Stimulated activated CD4-positive, alpha-beta T cell treated with anti-CD3 and anti-CD28 coated beads, Interleukin-1b, Interleukin-23, amount 100 ng/mL, for 48 hours (primary cell): ENCODE measurements around the gene CTNNA2.

ENCODE experiments used
- DNase-seq: peaks from one replicate; pipeline ENCODE4 v3.0.0-alpha.2; 2020

CTNNA2 gene

DNA sequence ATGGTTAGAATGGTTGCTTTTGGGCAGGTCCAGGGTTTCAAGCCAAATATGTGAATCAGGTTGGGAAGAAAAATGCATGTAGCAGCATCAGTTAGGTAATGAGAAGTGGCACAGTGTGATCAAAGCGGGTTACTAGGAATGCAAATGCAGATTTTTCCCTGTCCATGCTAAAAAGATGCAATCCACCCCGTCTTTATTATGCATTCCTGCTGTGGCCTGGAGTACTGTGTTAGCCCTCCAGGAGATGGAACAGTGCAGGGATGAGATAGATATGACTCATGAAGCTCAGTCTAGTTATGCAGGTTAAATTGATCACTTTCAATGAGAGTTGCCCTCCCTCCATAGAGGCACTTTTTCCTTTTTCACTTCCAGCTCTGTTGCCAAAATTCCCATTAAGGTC is 283.8 kb downstream of the CTNNA2 start:
- no peak for DNase-seq

DNA sequence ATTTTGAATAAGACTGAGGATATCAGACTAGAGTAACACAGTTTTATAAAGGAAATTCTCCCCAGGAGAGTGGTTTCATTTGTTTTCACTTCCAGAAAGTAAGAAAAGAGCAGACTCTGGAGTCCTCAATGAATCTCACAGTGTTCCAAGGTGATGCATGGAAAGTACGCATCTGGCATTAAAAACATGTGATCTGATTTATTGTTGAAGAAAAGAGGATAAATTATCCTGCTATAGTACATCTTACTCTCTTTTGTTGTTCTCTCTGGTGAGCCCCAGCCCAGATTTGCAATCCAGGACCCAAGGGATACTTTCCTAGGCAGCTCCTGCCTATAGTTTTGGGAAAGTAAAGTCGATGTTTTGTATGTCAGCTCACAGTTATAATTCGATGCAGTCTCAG is 285.9 kb downstream of the CTNNA2 start:
- DNase-seq = no peak

DNA sequence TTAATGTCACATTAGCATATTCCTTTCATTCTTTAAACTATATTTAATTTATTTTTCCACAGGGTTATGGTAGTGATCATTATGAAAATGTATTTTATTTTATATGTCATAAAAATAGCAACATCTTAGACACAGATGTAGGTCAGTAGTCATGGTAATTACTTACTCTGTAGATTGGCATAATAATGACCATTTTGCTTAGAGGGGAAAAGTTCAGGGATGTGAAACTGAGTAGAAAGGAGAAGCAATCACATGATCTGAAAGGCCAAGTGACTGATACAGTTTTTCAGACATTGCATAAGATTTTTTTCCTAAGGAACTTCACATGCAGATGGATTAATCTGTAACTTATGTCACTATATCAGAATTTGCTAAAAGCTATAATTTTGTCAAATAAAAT is 286.9 kb downstream of the CTNNA2 start:
- DNase-seq = no peak

DNA sequence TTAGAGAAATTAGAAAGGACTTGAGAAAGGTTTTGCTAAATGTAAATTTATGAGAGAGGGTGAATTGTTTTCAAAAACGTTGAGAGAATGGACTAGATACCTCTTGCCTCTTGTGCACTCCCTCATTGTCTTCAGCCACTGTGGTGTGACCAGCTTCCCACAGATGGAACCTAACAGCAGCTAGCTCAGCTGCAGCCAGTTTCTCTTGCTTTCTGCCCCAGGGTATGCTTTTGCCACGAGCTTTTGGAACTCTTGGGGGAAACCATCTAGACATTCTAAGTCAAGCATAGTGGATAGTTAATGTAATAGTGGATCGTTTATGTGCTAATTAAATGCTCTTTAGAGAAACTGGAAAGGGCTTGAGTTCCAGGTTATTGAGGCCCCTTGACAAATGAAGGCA is 288.2 kb downstream of the CTNNA2 start:
- no peak for DNase-seq

DNA sequence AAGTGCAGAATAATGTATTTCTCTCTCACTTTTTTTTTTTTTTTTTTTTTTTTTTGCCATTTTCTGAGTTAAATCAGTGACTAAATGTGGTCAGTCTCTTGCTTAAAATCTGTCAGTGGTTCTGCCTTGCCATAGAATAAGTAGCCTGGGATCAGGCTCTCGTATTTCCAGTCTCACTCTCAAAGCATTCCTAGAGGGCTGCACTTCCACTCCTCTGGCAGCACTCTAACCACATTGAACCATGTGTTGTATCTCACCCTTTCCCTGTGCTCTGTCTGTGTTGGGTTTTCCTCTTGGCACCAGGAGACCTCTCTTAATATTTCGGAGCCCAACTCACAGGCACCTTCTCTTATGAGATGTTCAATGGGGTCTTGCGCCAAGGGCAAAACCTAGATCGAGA is 304.4 kb downstream of the CTNNA2 start:
- DNase-seq = no peak

DNA sequence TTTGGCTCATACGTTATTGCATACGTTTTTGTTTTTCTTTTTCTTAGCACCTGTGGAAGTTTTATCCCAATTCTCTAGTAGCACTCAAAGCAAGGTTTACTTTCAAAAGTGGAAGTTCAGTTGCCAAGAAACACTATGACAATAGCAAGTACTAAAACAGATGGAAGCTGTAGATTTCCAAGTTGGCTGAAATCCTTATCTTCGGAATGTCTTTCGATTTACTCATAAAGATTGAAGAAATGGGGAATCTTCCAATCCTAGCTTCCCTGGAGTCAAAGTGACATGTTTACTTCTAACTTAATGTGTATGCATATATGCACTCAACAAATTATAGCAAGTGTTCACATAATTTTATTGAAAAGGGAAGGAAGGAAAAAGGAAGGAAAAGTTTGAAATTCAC is 307.4 kb downstream of the CTNNA2 start:
- DNase-seq = no peak

DNA sequence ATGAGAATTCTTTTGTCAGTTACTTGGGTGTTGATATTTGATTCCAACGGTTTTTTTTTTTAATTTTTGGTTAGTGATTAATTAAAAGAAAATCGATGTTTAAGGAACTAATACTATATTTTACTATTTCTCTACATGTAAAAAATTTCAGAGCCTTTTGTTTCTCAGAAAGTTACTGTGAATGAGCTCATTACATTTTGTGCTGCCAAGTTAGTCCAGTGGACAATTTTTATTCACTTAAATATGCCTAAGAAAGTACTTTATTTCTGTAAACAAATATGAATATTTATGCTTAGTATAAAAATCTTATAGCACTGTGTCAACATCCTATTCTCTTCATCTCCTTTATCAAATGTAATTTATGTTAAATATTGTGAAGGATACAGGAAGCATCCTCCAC is 309.3 kb downstream of the CTNNA2 start:
- no peak for DNase-seq

DNA sequence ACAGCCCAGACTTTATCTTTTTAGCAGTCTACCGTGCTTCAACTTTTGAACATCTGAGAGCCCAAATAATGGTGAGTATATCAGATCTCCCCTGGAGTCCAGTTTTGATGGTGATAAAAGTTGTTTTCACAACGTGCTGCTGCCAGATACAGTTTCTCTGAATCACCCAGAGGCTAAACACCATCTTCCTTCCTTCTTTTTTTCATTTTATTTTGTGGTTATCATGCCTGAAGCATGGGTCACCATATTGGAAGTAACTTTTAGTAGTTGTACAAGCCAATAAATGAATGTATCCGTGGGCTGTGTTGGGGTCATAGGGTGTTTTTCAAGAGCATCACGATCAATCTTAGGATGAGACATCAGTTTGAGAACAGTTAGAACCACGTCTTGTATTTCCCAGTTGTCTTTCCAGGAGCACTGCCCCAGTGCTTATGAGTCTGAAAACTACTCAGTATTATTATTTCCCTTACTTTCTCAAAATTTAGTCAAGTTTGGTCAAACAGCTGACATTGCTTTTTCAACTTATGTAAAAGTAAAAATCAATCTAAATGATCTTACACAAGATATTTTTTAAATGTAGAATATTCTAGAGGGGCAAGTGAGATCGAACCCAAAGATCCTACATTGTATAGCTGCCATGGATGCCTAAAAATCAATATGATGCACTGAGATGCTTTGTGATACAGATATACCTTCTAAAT is 311.4 kb downstream of the CTNNA2 start:
- no peak for DNase-seq

DNA sequence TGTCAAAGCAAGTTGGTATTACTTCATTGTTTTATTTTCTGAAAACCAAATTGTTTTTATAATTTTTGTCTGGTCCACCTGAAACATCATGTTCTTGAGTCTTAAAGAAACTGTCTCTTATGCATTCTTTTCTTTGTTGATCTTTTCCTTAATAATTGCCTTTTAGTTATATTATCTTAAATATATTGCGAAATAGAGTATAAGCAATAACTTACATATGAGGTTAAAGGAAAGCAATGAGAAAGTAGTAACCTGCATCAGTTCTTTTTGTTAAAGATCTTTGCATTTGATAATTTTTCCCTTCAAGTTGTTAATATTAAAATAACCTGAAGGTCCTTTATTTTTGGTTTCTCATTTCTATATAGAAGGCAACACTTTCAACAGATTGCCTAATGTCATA is 315.0 kb downstream of the CTNNA2 start:
- DNase-seq = no peak

DNA sequence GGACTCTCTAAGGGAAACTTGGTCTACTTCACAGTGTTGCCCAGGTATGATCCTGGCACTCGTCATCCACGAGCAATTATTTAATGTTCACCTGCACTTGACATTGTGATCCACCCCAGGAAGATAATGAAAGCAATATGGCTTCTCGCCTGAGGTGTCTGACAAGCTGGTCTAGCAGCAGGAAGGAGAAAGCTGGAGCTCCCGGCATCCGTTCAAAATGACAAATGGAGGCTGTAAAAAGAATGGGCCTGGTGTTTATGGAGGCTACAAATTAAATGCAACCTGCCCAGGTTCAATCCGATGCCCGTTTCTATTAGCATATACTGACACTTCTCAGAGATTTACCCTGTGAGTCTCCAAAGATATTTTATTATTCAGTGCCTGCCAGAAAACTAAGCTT is 317.6 kb downstream of the CTNNA2 start:
- no peak for DNase-seq

DNA sequence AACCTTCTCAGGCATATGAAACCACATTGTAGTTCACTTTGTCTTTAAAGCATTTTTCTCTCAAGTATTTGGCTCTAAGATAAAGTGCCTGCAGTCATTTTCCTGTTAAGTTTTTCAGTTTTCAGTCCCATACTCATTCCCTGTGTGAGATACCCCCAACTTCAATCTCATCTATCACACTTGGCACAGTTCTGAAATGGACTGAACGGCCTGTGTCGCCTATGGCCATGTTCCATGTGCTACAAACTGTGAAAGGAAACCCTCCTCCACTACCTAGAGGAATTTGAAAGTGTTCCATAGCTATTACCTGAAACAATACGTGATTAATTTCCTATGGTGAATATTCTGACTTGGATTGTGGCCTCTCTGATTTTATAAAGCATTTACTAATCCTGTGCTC is 319.1 kb downstream of the CTNNA2 start:
- DNase-seq = no peak

DNA sequence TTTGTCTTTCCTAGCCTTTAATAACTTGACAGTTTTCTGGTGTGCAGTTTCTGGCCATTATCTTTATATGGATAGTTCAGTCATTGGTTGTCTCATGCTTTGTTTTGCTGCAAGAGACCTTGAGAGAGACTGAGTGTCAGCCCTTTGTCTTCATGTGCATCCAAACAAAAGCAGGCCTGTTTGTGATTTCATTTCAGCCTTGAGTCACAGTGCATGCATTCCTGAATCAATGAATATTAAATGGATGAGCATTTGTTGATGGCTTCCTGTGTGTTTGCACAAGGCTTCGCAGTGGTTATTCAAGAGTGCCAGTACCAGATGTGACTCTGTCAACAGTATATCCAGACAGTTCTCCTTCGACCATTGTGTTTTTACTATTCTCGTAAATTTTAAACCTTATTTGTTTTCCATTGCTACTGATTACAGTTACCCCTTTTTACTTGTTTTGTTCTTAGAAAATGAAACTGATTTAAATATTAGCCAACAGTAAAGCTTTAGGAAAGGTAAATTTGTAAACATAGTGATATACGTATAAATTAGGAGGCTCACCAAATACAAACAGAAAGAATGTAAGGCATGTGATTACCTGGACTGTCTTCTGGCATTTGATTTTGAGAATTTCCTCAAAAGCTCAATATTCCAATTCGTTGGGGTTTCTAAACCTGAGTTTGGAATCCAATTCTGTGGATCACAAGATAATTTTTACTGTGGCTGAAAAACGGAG is 319.8 kb downstream of the CTNNA2 start:
- DNase-seq = no peak

DNA sequence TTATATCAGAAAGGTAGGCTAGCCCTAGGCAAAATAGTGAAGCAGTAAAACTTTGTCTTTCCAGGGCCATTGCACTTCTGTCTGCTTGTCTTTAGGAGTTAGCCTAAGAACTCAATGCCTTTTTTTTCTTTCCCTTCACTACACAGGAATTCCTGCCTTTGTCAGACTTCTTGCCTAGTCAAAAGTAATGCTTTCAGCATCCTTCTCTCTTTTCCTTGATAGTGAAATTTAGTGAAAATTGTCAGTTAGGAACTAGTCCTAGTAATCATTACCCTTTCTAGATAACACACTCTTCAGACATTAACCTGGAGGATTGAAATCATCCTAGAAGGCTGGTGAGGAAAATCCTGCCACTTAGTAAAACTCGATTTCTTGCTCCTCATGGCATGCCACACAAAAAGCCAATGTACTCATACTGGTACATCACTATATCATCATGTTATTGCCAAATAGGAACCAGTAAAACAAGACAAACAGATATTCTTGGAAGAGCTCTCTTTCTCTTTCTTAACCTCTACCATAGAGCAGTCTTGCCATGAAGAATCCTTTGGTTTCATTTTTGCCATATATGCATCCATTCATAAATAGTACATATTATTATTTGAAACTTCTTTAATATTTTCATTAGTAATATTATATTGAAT is 320.5 kb downstream of the CTNNA2 start:
- DNase-seq = no peak

DNA sequence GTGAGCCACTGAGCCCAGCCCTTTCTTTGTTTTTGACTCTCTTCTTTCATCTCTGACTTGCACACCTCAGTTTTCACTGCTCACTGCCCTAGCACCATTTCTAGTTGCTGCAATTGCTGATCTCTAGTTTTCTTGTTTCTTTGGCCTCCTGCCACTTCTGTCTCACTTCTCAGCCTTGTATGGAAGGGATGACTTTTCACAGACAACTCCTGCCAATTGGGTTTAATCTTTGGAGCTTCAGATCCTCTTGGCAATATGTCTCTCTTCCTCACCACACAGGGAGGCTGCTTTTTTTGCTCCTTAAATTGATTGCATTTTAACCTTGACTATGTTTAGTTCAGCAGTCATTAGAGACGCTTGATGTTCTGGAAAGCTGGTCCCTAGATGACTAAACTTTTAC is 323.1 kb downstream of the CTNNA2 start:
- no peak for DNase-seq

DNA sequence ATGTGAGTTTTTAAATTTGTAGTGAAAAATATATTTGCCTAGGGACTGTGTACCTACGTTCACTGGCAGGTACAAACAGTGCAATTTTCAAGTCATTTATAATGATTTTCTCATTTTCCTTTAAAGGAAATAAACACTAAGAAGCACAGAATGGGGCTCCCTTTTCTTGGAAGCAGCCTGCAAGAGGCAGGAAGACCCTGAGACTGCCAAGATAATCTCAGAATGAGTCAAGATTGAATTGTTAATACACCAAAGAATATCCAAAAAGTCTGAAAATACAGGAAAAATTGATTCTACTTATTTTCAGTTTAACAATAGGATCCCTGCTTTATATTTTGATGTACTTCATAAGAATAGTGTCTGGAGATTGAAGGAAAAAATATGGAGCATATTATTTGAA is 331.2 kb downstream of the CTNNA2 start:
- DNase-seq = no peak

DNA sequence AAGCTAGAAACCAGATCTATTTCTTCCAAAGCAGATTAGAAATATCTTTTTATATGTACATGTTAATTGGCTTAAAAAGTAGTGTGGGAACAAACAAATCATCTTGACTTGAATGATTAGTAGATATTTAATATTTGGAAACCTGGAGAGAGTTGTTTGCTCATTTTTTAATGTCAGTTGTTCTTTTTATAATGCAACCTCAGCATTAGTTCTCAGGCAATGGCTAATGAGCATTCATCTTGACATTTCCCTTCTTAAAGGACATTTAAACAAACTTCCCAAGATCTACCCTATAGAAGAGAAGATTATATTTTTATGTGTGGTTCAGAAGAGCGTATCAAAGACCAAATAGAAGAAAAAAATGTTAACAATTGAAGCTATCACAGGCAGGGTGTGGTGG is 334.0 kb downstream of the CTNNA2 start:
- DNase-seq = no peak

DNA sequence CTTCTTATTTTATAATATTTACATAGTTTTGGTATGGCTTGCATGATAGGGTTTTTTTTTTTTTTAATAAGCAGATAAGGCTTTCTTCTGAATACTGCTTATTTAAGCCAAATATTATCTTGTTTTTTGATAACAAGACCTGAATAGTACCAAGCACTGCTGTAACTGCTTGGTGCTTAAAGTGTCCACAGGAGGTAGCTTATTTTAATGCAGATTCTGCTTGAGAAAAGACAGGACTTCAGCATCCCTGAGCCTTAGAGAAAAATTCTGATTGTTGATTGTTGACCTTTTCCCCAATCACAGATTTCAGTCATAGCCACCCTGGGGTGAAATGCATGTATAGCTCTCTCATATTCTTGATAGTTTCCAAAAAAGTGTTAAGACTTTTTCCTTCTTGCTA is 336.4 kb downstream of the CTNNA2 start:
- no peak for DNase-seq

DNA sequence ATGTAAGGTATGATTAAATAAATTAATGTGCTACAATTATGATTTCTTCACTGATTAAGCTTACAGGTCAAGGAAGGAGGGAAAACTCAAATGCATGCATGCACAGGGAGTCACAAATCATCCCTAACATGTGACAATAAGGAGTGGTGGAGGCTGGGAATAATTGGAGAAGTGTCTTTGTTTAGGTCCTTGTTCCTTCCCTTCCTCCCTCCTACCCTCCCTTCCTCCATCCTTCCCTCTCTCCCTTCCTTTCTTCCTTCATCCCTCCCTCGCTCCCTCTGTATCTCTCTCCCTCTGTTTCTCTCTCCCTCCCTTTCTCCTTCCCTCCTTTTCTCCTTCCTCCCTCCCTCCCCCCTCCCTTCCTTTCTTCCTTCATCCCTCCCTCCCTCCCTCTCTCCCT is 337.1 kb downstream of the CTNNA2 start:
- DNase-seq = no peak

DNA sequence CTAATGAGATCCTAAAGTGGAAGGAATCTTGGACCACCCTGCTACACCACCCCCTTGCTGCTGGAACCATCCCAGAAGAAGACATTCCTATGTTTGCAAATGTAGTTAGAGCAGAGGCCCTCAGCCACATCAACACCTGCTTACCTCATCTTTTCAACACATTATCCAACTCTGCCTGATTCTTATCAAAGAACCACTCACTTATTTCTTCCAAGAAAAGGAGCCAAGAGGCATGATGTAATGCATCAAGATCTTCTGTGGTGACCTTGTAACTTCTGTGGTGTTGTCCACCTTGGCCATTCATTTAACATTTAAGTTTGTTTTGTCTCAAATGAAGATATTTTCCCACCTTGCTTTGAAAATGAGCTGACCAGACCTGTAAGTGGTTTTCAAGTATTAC is 338.1 kb downstream of the CTNNA2 start:
- no peak for DNase-seq

DNA sequence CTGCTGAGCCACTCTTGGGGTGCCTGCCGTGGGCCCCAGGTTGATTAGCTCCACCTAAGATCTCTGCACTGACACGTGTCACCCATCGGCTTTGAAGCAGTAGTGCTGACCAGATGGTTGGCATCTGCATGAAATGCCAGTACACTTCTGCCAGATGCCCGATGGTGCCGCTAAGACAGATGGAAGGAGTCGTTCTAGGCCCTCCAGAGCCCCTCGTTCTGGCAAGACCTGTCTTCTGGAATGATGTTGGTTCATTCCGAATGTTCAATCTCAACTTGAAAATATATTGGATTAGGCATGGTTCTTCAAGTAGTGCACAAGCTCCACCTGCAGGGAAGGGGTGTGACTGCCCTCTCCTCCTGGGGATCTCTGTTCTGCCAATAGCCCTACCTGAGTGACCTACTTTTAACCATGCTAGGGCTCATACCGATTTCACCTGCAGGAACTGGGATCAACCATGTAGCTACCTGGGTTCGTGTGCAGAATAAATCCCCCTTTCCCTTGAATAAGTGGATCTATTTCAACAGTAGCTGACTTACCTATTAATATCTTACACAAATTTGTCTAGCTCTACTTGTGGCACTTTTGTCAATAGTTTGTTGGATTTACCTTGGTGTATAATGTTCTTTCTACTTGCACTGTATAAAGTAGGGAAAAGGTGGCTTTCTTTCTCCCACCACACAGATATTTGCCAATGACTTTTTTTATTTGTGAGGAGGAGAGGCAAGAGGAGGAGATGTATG is 342.6 kb downstream of the CTNNA2 start:
- DNase-seq = no peak

DNA sequence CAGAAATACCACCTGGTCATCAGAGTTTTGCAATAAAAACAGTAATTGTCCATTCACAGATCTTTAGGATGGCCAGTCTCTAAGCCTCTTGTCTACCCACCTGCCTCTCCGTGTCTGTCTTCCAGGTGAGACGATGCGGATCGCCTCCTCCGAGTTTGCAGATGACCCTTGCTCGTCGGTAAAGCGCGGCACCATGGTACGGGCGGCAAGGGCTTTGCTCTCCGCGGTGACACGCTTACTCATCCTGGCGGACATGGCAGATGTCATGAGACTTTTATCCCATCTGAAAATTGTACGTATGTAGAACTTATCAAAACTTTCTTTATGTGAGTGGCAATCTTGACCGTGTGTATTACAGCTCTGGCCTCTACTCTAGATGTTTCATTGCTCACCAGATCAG is 345.0 kb downstream of the CTNNA2 start:
- DNase-seq = no peak

DNA sequence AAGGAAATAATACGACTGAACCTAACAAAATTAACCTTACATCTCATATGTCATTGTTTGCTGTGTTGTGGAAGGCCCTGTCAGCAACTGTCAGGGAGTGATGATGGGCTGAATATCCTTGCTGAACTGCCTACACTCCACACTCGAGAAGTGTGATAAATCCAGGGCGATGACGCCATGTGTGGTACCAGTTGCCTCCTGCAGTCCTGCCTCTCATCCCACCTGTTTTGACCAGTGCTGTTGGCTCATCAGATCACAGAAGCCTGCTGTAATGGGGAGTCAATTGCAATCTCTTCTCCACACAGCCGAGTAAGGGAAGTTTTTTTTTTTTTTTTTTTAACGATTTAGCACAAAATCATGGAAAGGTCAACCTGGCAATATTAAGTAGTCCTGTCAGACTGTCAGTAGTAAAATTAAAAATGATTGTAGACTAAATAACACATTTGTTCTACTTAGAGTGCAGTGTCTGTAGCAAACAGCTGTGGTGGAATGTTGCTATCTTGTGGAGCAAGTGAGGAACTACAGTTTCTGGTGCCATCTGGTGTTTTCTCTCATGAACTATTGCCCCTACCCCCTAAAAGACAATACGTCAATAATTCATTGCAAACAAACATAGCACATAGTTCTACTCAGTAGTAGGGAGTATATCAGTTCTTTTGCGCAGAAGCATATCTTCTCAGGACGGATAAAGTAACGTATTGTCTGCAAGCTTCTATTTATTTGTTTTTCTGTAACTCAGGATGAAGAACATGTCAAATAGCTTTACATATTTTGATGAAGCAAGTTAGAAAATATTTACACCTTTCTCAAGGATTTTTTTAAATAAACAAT is 347.6 kb downstream of the CTNNA2 start:
- no peak for DNase-seq

DNA sequence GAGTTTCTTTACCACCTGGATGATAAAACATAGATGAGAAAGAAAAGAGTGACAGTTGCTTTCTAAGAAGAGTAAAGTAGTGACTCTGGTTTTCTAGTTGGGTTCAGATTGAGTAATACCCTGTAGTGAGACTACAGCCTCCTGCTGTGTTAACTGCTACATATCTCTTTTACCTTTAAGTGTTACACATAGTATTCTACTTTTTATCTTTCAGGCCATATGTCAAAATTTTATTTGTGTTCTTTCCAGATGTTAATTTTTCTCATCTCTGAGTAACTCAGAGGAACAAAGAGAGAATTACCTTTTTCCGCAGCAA is 348.2 kb downstream of the CTNNA2 start:
- no peak for DNase-seq
